Osteocyte (in vitro differentiated cells): ENCODE results near the gene CLSTN3. TPM values are rescaled to one million over a fixed set of nuclear protein-coding genes. Genes with fewer than 3 reads are reported as not detected.
A peak's percentile ranks its signal among the peaks of the same experiment; 100 is the strongest.

ENCODE experiments used
- DNase-seq: peaks from one replicate; pipeline ENCODE4 v3.0.0; 2021; ENCODE audit warnings: mixed read lengths; ENCODE audit not compliant: unreplicated experiment; ENCODE audit errors: extremely low spot score
- H3K27ac Mint-ChIP-seq: one replicate; pipeline ENCODE4 v1.8.0; 2021; ENCODE audit warnings: mild to moderate bottlenecking, mixed read lengths; ENCODE audit not compliant: unreplicated experiment
- H3K27me3 Mint-ChIP-seq: one replicate; pipeline ENCODE4 v1.8.0; 2021; ENCODE audit warnings: mixed read lengths; ENCODE audit not compliant: unreplicated experiment
- H3K36me3 Mint-ChIP-seq: one replicate; pipeline ENCODE4 v1.8.0; 2021; ENCODE audit warnings: mixed read lengths; ENCODE audit not compliant: unreplicated experiment
- H3K4me1 Mint-ChIP-seq: one replicate; pipeline ENCODE4 v1.8.0; 2021; ENCODE audit warnings: mixed read lengths; ENCODE audit not compliant: unreplicated experiment
- H3K4me3 Mint-ChIP-seq: one replicate; pipeline ENCODE4 v1.8.0; 2021; ENCODE audit warnings: mild to moderate bottlenecking, moderate library complexity, mixed read lengths; ENCODE audit not compliant: unreplicated experiment
- H3K9me3 Mint-ChIP-seq: one replicate; pipeline ENCODE4 v1.8.0; 2021; ENCODE audit warnings: mixed read lengths; ENCODE audit not compliant: unreplicated experiment
- total RNA-seq: library from RNA; stranded (reverse); gene quantifications from 2 replicates; pipeline ENCODE4 v1.2.1, GENCODE V29; 2021
- TF ChIP-seq, protein P1 (sequence below): fragments of 200-600 bp; sonication (generic); IDR thresholded peaks from 2 replicates; pipeline ENCODE4 v1.5.0; 2021; ENCODE audit warnings: antibody characterized with exemption, mild to moderate bottlenecking, moderate library complexity

CLSTN3 gene
- total RNA-seq, 1 donor from 2014 or later: 14.4 TPM

GRCh38 chr12:7189398-7190267 is 59.5 kb downstream of the CLSTN3 start, which contains the start of gene PEX5:
PEX5 (plus strand) TSS chr12:7189686; CDS start chr12:7190378, 692 bp downstream.
- H3K4me1 Mint-ChIP-seq: peaks cover 22% of the 10 kb centered on the region
- H3K36me3 Mint-ChIP-seq: peaks cover 19% of the 10 kb centered on the region
- peak within 1 kb of the TSS; percentile 93 for H3K27ac Mint-ChIP-seq
- TF ChIP-seq, protein P1, sequence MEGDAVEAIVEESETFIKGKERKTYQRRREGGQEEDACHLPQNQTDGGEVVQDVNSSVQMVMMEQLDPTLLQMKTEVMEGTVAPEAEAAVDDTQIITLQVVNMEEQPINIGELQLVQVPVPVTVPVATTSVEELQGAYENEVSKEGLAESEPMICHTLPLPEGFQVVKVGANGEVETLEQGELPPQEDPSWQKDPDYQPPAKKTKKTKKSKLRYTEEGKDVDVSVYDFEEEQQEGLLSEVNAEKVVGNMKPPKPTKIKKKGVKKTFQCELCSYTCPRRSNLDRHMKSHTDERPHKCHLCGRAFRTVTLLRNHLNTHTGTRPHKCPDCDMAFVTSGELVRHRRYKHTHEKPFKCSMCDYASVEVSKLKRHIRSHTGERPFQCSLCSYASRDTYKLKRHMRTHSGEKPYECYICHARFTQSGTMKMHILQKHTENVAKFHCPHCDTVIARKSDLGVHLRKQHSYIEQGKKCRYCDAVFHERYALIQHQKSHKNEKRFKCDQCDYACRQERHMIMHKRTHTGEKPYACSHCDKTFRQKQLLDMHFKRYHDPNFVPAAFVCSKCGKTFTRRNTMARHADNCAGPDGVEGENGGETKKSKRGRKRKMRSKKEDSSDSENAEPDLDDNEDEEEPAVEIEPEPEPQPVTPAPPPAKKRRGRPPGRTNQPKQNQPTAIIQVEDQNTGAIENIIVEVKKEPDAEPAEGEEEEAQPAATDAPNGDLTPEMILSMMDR: no peak
- peak; percentile 91 for DNase-seq
- H3K9me3 Mint-ChIP-seq: no peaks in the 10 kb centered on the region
- H3K4me3 Mint-ChIP-seq: peak within 1 kb of the TSS; percentile 92
- peaks cover 6% of the 10 kb centered on the region for H3K27me3 Mint-ChIP-seq

- Mint-ChIP-seq H3K4me3 (peak overlapping the region; percentile 87), H3K27ac (peak overlapping the region; percentile 50)
- no peak for DNase-seq
Observed at GRCh38 chr12:7190268-7191055, 60.3 kb downstream of the CLSTN3 start.

DNA sequence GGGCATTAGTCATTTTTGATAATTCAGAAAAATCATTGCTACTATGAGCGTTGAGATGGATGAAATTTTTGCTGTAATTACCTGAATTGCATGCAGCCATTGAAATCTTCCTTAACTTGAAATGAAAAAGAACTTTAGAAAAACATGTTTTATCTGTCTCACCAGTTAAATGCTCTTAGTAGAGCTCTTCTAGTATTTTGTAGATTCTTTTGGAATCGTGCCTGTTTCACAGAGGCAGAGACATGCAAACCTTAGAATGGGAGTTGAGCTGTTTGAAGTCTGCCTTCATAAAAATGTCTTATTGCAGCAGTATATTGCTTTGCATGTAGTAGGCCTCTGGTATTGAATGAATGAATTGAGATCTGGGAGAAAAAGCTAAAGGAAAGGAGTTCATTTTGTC is 63.5 kb downstream of the CLSTN3 start:
- TF ChIP-seq, protein P1: no peak
- no peak for DNase-seq
- Mint-ChIP-seq H3K27me3 (no peaks in the 10 kb centered on the region), H3K4me1 (peaks cover 16% of the 10 kb centered on the region), H3K27ac (no peak overlapping the region), H3K36me3 (peaks cover 28% of the 10 kb centered on the region), H3K4me3 (no peak overlapping the region), H3K9me3 (no peaks in the 10 kb centered on the region)

More at GRCh38 chr12:7190268-7191055, 60.3 kb downstream of the CLSTN3 start:
- Mint-ChIP-seq H3K27me3 (peaks cover 5% of the 10 kb centered on the region), H3K4me1 (peaks cover 22% of the 10 kb centered on the region), H3K36me3 (peaks cover 25% of the 10 kb centered on the region), H3K9me3 (no peaks in the 10 kb centered on the region)
- TF ChIP-seq, protein P1: no peak

DNA sequence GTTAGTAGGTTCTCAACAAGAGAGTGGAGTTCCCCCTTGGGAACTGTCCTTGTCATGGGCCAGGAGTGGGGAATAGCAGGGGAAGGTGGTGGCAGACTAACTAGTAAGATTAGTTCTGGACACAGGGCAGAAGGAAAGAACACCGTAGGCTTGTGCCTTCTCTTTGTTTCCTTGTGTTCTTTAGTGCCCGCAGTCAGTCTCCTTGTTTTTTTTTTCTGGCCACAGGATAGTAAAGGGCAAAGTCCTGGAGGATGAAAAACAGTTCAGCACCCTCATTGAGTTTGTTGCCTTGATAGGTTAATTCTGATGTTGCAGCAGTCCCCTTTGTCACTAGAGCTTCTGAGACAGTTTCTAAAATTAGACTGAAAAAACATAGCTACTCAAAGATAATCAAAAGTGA is 67.7 kb downstream of the CLSTN3 start:
- peaks cover 2% of the 10 kb centered on the region for H3K4me1 Mint-ChIP-seq
- no peak for DNase-seq
- H3K27ac Mint-ChIP-seq: no peak overlapping the region
- TF ChIP-seq, protein P1: no peak
- no peaks in the 10 kb centered on the region for H3K27me3 Mint-ChIP-seq
- no peak overlapping the region for H3K4me3 Mint-ChIP-seq
- no peaks in the 10 kb centered on the region for H3K9me3 Mint-ChIP-seq
- peaks cover 41% of the 10 kb centered on the region for H3K36me3 Mint-ChIP-seq

DNA sequence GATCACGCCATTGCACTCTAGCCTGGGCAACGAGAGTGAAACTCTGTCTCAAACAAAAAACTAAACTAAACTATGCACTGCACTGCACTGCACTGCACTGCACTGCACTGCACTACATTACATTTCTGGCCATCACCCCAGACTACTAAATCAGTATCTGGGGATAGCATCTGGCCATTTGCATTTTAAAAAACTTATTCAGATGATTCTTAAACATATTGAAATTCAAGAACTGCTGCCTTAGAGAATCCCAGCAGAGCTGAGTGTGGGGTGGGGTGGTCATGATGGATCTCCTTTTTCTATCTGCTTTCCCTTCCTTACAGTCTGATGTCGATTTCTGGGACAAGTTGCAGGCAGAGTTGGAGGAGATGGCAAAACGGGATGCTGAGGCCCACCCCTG is 72.9 kb downstream of the CLSTN3 start:
- TF ChIP-seq, protein P1: no peak
- H3K36me3 Mint-ChIP-seq: peaks cover 61% of the 10 kb centered on the region

More for the DNA sequence above, 72.9 kb downstream of the CLSTN3 start:
- Mint-ChIP-seq H3K27ac (no peak overlapping the region), H3K4me1 (no peaks in the 10 kb centered on the region), H3K9me3 (no peaks in the 10 kb centered on the region), H3K27me3 (no peaks in the 10 kb centered on the region), H3K4me3 (no peak overlapping the region)
- DNase-seq: no peak
